HG03575 (cell line): Measurements from ENCODE around the gene POTEM.
"Not testable (repeated sequence)": the region's sequence is repeated elsewhere in the genome, so short reads cannot be mapped to it uniquely, and the experiment has no call there.

Experiments used
- ATAC-seq: cut with Tn5 transposase; IDR thresholded peaks from one replicate; pipeline ENCODE4 v1.9.1; 2021; ENCODE audit not compliant: unreplicated experiment, insufficient number of reproducible peaks, low FRiP score; ENCODE audit errors: extremely low read depth

POTEM gene

GRCh38 chr14:18967134-18967533 is at the start of gene POTEM:
TSS of gene POTEM (plus strand) at chr14:18967434. CDS start at chr14:18967486, 52 bp downstream.
- not testable (repeated sequence) for ATAC-seq

DNA sequence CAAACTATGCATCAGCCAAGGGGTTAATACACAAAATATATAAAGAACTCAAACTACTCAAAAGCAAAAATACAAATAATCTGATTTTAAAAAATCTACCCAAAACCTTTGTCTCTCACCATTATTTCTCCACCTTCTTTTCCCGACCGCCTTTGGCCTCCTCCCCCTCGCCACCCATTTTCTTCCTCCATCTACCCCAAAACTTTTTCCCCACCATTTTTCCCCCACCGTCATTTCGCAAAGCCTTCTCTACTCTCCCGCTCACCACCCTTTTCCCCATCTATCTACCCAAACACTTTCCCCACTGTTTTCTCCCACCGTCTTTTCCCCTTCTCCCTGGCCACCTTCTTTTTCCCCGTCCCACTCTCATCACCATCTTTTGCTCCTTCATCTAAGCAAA is 48.9 kb upstream of the POTEM start:
- ATAC-seq = not testable (repeated sequence)

- not testable (repeated sequence) for ATAC-seq
These were observed 47.2 kb upstream of the POTEM start for GRCh38 chr14:18920052-18920451.

DNA sequence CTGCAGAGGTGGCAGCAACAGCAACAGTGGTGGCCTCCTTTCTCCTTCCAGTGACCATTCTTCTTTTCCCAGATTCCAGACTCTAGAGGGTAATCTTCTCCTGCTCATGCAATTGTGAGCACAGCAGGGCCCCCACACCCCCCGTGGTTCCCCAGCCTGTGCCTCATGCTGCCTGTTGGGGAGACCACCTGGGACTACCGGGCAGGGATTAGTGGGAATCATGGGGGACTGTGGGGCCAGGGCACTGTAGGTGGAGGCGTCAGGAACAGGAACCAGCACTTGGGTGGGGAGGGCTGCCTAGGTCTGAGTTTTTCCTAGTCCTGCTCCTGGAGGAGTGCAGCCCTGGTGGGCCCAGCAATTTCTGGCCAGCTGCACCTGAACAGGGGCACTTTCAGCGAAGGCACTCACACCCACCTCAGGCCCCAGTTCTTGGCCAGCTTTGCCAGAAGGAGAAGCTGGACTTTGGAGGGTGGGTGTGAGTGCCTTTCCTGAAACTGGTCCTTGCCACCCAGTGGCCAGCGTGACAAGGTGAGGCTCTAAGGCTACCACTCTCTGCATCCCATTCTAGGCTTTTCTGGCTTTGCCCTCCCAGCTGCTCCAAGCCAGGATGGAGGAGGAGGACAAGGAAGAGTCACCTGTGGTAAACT is 46.1 kb upstream of the POTEM start:
- not testable (repeated sequence) for ATAC-seq

DNA sequence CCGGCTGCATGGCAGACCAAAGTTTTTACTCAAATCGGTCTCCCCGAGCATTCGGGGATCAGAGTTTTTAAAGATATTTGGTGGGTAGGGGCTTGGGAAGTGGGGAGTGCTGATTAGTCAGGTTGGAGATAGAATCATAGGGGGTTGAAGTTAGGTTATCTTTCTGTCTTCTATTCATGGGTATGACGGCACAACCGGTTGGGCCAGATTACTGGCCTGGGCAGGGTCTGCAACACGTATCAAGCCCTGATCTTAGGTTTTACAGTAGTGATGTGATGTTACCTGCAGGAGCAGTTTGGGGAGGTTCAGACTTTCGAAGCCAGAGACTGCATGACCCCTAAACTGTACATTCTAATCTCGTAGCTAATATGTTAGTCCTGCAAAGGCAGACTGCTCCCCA is 30.4 kb upstream of the POTEM start:
- not testable (repeated sequence) for ATAC-seq

GRCh38 chr14:18938733-18939132 is 28.5 kb upstream of the POTEM start:
- ATAC-seq = not testable (repeated sequence)

DNA sequence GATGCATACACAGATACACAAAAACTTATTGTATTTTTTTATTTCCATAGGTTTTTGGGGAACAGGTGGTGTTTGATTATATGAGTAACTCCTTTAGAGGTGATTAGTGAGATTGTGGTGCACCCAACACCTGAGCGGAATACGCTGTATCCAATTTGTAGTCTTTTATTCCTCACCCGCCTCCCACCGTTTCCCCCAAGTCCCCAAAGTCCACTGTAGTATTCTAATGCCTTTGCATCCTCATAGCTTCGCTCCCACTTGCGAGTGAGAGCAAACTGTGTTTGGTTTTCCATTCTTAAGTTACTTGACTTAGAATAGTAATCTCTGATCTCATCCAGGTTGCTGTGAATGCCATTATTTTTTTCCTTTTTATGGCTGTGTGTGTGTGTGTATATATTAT is 17.3 kb upstream of the POTEM start:
- not testable (repeated sequence) for ATAC-seq

DNA sequence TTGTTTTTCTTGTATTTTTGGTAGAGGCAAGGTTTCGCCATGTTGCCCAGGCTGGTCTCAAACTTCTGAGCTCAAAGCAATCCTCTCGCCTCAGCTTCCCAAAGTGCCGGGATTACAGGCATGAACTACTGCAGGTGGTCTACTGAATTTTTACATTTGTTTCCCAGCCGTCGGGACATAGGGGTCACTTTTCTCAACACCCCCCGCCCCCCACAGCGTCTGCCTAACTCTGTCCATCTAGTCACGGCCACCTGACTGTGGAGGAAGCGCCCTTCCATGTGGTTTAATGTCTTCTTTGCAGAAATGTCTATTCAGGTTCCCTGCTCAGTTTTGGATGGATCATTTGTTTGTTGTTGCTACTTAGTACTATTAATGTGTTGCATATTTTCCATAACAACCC is 14.1 kb upstream of the POTEM start:
- not testable (repeated sequence) for ATAC-seq

DNA sequence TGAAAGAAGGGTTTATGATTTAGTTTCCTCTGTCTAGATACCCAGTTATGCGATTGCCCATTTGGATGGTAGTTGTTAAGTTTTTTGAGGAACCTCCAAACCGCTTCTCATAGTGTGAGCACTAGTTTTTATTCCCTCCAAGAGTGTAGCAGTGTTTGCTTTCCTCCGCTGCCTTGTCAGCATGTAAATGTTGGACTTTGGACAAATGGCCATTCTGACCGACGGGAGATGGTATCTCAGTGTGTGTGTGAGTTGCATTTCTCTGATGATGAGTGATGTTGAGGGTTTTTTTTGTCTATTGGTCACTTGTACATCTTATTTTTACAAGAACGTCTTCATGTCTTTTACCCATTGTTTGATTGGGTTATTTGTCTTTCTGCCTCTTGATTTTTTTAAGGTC is 11.4 kb upstream of the POTEM start:
- ATAC-seq = not testable (repeated sequence)

DNA sequence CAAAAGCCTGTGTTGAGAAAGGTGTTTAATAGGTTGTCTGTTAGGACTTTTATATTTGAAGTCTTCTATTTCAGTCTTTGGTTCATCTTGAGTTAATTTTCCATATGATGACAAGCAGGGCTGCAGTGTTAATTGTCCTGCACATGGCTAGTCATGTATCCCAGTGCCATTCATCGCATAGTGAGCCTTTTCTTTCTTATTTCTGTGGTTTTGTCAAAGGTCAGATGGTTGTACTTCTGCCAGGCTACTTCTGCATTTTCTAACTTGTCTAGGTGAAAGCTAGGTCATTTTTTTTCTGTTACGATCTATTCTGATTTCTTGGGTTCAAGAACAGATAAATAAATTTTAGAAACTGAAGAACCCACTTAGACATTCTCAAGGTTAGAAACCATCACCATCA is 5.7 kb upstream of the POTEM start:
- not testable (repeated sequence) for ATAC-seq

DNA sequence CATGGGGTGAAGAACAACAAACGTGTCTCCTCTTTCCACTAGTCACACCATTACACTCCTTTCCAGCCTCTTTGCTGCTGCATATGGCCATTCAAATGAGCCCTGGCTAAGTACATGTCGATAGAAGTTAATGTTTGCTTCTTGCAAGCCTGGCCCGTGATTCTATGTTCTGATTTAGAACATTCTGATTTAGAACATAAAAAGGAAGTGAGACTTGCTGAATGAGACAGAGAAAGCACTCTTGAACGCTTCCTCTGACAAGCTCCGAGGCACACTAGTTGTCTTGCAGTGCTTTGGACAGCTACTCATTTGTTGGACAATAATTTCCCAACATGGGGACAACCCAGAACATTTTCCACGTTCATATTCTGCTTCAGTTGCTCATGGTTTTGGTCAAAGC is 5.1 kb upstream of the POTEM start:
- ATAC-seq = not testable (repeated sequence)

DNA sequence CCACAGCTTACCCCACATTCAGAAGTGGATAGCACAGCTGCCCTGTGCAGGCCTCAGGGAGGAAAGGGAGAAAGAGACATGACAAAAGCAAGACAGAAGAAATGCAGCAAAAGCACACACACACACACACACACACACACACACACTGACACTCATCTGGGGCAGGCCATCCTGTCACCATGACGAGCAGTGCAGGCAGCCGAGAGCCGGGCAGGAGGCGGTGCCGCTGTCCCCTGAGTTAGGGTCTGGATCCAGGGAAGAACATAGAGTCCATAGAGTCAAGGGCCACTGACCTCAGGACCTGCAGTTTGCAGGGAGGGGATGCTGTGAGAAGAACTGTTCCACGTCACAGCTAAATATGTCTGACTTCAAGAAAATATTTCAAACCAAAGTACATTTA is 4.0 kb upstream of the POTEM start:
- ATAC-seq = not testable (repeated sequence)

- not testable (repeated sequence) for ATAC-seq
These were observed 2.4 kb upstream of the POTEM start for GRCh38 chr14:18964878-18965277.

DNA sequence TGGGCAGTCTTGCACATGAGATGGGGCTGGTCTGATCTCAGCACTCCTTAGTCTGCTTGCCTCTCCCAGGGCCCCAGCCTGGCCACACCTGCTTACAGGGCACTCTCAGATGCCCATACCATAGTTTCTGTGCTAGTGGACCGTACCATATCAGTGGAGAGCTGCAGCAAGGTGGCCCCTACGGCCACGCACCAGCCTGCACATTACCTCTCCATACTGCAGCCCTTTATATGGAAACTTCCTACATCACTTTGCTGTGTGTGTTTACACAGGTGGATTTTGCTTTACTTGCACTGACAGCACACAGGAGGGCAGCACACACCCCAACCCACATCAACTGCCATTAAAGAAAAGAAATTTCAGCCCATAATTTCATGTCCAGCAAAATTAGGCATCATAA is 35.3 kb downstream of the POTEM start:
- ATAC-seq = not testable (repeated sequence)

- not testable (repeated sequence) for ATAC-seq
These were observed 39.3 kb downstream of the POTEM start for GRCh38 chr14:19006490-19006889.

- not testable (repeated sequence) for ATAC-seq
These were observed 40.4 kb downstream of the POTEM start for GRCh38 chr14:19007678-19008077.

DNA sequence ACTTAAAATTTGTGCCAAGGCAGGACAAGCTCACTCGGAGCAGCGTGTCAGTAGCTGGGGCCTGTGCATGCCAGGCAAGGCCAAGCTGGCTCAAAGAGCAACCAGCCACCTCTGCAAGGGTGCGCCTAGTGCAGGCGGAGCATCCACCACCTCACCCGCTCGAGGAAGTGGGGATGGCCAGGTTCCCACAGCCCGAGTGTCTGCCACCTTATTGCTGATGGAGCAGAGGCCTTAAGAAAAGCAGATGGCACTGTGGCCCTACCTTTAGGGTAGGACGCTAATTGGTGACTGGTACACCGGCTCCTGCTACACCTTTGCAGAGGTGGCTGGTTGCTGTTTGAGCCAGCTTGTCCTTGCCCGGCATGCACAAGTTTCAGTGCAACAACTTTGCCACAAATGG is 43.8 kb downstream of the POTEM start:
- ATAC-seq = not testable (repeated sequence)

- ATAC-seq = not testable (repeated sequence)
These were observed 44.5 kb downstream of the POTEM start for GRCh38 chr14:19011703-19012102.

GRCh38 chr14:19015185-19015584 is 48.0 kb downstream of the POTEM start:
- not testable (repeated sequence) for ATAC-seq

DNA sequence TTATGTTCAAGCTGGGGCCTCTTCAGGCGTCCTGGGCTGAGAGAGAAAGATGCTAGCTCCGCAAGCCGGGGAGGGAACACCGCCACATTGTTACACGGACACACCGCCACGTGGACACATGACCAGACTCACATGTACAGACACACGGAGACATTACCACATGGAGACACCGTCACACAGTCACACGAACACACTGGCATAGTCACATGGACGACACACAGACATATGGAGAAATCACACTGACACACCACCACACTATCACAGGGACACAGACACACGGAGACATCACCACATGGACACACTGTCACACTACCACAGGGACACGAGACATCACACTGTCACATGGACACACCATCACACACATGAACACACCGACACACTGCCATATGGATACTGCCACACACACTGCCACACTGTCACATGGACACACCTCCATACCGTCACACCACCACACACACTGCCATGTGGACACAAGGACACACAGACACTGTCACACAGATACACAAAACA is 57.9 kb downstream of the POTEM start:
- ATAC-seq = not testable (repeated sequence)
